HepG2 (cell line): Measurements from ENCODE around the gene TGFB2. TPM values are rescaled to one million over a fixed set of nuclear protein-coding genes. Genes with fewer than 3 reads are reported as not detected.
A peak's percentile ranks its signal among the peaks of the same experiment; 100 is the strongest.

ENCODE experiments used
- ATAC-seq: fragments of 200-7000 bp; cut with Tn5 transposase; 3 replicates; pipeline ENCODE4 v1.9.1; 2020; ENCODE audit warnings: mild to moderate bottlenecking, moderate library complexity
- BruUV-seq: library from RNA; stranded (reverse); fragments of 400-500 nt; replicated peaks from 2 replicates; lab custom pipeline; 2021; lab: Mats Ljungman, UMichigan
- CTCF ChIA-PET: fragments of 300-600 bp; formaldehyde crosslinking; extraction: SDS; loops from one replicate; lab custom pipeline; 2021; ENCODE audit warnings: low total read pairs, inconsistent platforms, low intra/inter-chr PET ratio; lab: Yijun Ruan, JAX
- POLR2A ChIA-PET: fragments of 350-600 bp; sonication (Branson Sonifier 250); formaldehyde crosslinking; loops from one replicate; lab custom pipeline; 2020; ENCODE audit warnings: antibody characterized with exemption, inconsistent platforms; lab: Yijun Ruan, JAX
- DNase-seq: peaks from one replicate; pipeline ENCODE4 v3.0.0-alpha.2; 2015; ENCODE audit warnings: low spot score
- FAIRE-seq: peaks from 3 replicates; lab custom pipeline; 2011; peaks lifted over from hg19 to GRCh38; lab: Jason Lieb, UNC
- H2AFZ ChIP-seq: one replicate; pipeline ENCODE4 v1.6.1; 2011; ENCODE audit warnings: low read length, inconsistent platforms
- H3K27ac ChIP-seq: fragments of 300-600 bp; 3 replicates; pipeline ENCODE4 v1.8.0; 2011; ENCODE audit warnings: mixed run types, mild to moderate bottlenecking, mixed read lengths, low read length, inconsistent platforms; ENCODE audit not compliant: insufficient read depth; ENCODE audit errors: extremely low read length
- H3K27me3 ChIP-seq, 2 experiments: fragments of 200-600 bp in 1 of 2; 2 replicates in 1 of 2; 3 replicates in 1 of 2; pipeline versions ENCODE4 v1.6.0 to v1.8.0; 2011; ENCODE audit warnings: low read length in 2 of 2, mild to moderate bottlenecking in 2 of 2, moderate library complexity in 2 of 2, inconsistent platforms in 1 of 2; ENCODE audit not compliant: insufficient read depth in 2 of 2, control insufficient read depth in 1 of 2
- H3K36me3 ChIP-seq, 2 experiments: fragments of 200-600 bp in 1 of 2; replicated peaks in 1 of 2; 2 replicates in 1 of 2; 3 replicates in 1 of 2; pipeline versions ENCODE4 v1.5.1 to v1.8.0; 2011; ENCODE audit warnings: low read length in 2 of 2, inconsistent platforms in 1 of 2; ENCODE audit not compliant: insufficient read depth in 2 of 2, control insufficient read depth in 1 of 2
- H3K4me1 ChIP-seq: 2 replicates; pipeline ENCODE4 v1.5.1; 2012; ENCODE audit warnings: low read length, inconsistent platforms; ENCODE audit not compliant: insufficient read depth
- H3K4me2 ChIP-seq: 2 replicates; pipeline ENCODE4 v1.6.0; 2011; ENCODE audit warnings: low read depth, low read length, inconsistent platforms
- H3K4me3 ChIP-seq, 3 experiments: fragments of 200-600 bp in 1 of 3; sonication (generic), shearing (Covaris generic) in 1 of 3; replicated peaks in 1 of 3; 2 replicates each; pipeline ENCODE4 v1.5.1; 2011 to 2016; ENCODE audit warnings: low read length in 3 of 3, inconsistent platforms in 2 of 3, low read depth in 2 of 3, mild to moderate bottlenecking in 2 of 3, control low read depth in 1 of 3, mixed read lengths in 1 of 3; ENCODE audit not compliant: insufficient read depth in 1 of 3
- H3K79me2 ChIP-seq: one replicate; pipeline ENCODE4 v1.6.1; 2011; ENCODE audit warnings: low read length, inconsistent platforms; ENCODE audit not compliant: insufficient read depth
- H3K9ac ChIP-seq: 2 replicates; pipeline ENCODE4 v1.6.0; 2011; ENCODE audit warnings: mild to moderate bottlenecking, low read depth, low read length, inconsistent platforms; ENCODE audit not compliant: insufficient read depth
- H3K9me3 ChIP-seq: 2 replicates; pipeline ENCODE4 v1.5.1; 2012; ENCODE audit warnings: mild to moderate bottlenecking, low read length
- H4K20me1 ChIP-seq: 2 replicates; pipeline ENCODE4 v1.6.0; 2011; ENCODE audit warnings: inconsistent platforms, mild to moderate bottlenecking, low read length, moderate library complexity; ENCODE audit not compliant: insufficient read depth
- FOSL2 ChIP-seq: sonication (generic); formaldehyde crosslinking; IDR thresholded peaks from 2 replicates; pipeline ENCODE4 v1.4.0; 2020; ENCODE audit warnings: missing genetic modification reagents
- FOXA1 ChIP-seq, 2 experiments: fragments of 450-650 bp in 1 of 2; sonication (generic) in 1 of 2; formaldehyde crosslinking in 1 of 2; IDR thresholded peaks; 2 replicates each; pipeline versions ENCODE4 v1.4.0 to v1.6.1; 2016 to 2020; ENCODE audit warnings: missing genetic modification reagents in 1 of 2
- FOXK1 ChIP-seq: sonication (generic); formaldehyde crosslinking; IDR thresholded peaks from 2 replicates; pipeline ENCODE4 v1.4.0; 2020; ENCODE audit warnings: low read depth, missing genetic modification reagents, borderline replicate concordance
- GPN1 ChIP-seq: sonication (generic); formaldehyde crosslinking; IDR thresholded peaks from 2 replicates; pipeline ENCODE4 v1.5.1; 2020; ENCODE audit warnings: missing genetic modification reagents, borderline replicate concordance
- NBN ChIP-seq: fragments of 450-650 bp; conservative IDR thresholded peaks from 2 replicates; pipeline ENCODE4 v1.6.1; 2017
- PCBP2 ChIP-seq: fragments of 200-400 bp; formaldehyde crosslinking; optimal IDR thresholded peaks from 2 replicates; pipeline ENCODE3; 2018; ENCODE audit warnings: low read length, low read depth; ENCODE audit not compliant: poor library complexity, severe bottlenecking
- SATB2 ChIP-seq: sonication (generic); formaldehyde crosslinking; IDR thresholded peaks from 2 replicates; pipeline ENCODE4 v1.5.0; 2020; ENCODE audit warnings: missing genetic modification reagents
- SOX5 ChIP-seq: IDR thresholded peaks from 2 replicates; pipeline ENCODE4 v1.6.1; 2016; ENCODE audit warnings: borderline replicate concordance
- SOX6 ChIP-seq, 2 experiments: fragments of 450-650 bp in 1 of 2; sonication (generic) in 1 of 2; formaldehyde crosslinking in 1 of 2; IDR thresholded peaks; 2 replicates each; pipeline versions ENCODE4 v1.4.0 to v1.6.1; 2017 to 2020; ENCODE audit warnings: antibody characterized with exemption in 1 of 2, mild to moderate bottlenecking in 1 of 2, missing genetic modification reagents in 1 of 2
- ZKSCAN5 ChIP-seq: sonication (generic); formaldehyde crosslinking; IDR thresholded peaks from 2 replicates; pipeline ENCODE4 v1.5.1; 2020; ENCODE audit warnings: mild to moderate bottlenecking, missing genetic modification reagents
- ZNF816 ChIP-seq: sonication (generic); formaldehyde crosslinking; IDR thresholded peaks from 2 replicates; pipeline ENCODE4 v1.8.0; 2022; ENCODE audit warnings: missing genetic modification reagents, mild to moderate bottlenecking, borderline replicate concordance
- WGBS: methylation state at CpG from one replicate; pipeline ENCODE4 v1.1.6; 2017; ENCODE audit warnings: low lambda C conversion rate; 5-methylcytosine and 5-hydroxymethylcytosine counted together
- in situ Hi-C: cut with HindIII; loops from 2 replicates; pipeline ENCODE4 v1.10.0; 2017; ENCODE audit warnings: low pct_unique_long_range_greater_than_20kb; ENCODE audit not compliant: extremely low pct_ligation_motif_present
- intact Hi-C: fragments of 100-400 bp; cut with micrococcal nuclease; formaldehyde crosslinking; loops from one replicate; pipeline ENCODE4 v1.10.0; 2022; ENCODE audit not compliant: unreplicated experiment
- polyA plus RNA-seq, 8 experiments: library from polyadenylated mRNA; depleted of rRNA in 3 of 8; stranded (reverse) in 7 of 8; unstranded in 1 of 8; fragments of >200 nt; fragmentation: Illumina TruSeq in 4 of 8; extraction: Trizol in 4 of 8; gene quantifications; 2 replicates each; pipeline versions ENCODE4 v1.2.1 to v1.2.3, GENCODE V29; 2011 to 2016; ENCODE audit warnings: low read depth in 4 of 8, missing spikeins in 1 of 8, mixed read lengths in 1 of 8; ENCODE audit not compliant: insufficient read depth in 1 of 8
- total RNA-seq, 5 experiments: library from RNA; depleted of rRNA; stranded (reverse); fragments of >200 nt; fragmentation: Illumina TruSeq; extraction: Trizol; gene quantifications; 2 replicates each; pipeline ENCODE4 v1.2.3, GENCODE V29; 2016; ENCODE audit warnings: low read depth in 1 of 5
- TF ChIP-seq, protein P1 (sequence below): sonication (generic); formaldehyde crosslinking; IDR thresholded peaks from 2 replicates; pipeline ENCODE4 v1.5.0; 2020; ENCODE audit warnings: mild to moderate bottlenecking, missing genetic modification reagents, moderate library complexity
- TF ChIP-seq, protein P2 (sequence below): sonication (generic); formaldehyde crosslinking; IDR thresholded peaks from 2 replicates; pipeline ENCODE4 v1.5.1; 2020; ENCODE audit warnings: missing genetic modification reagents, mild to moderate bottlenecking, borderline replicate concordance
- TF ChIP-seq, protein P3 (sequence below): sonication (generic); formaldehyde crosslinking; IDR thresholded peaks from 2 replicates; pipeline ENCODE4 v1.8.0; 2022; ENCODE audit warnings: missing genetic modification reagents, mild to moderate bottlenecking, borderline replicate concordance
- TF ChIP-seq, protein P4 (sequence below): sonication (generic); formaldehyde crosslinking; IDR thresholded peaks from 2 replicates; pipeline ENCODE4 v1.4.0; 2020; ENCODE audit warnings: missing genetic modification reagents

The TGFB2 gene
- total and polyA plus RNA-seq, 2 of the 13 experiments (the other 11 are each of a cell fraction or from before 2014, with no cell fraction given) = 0.07 TPM; not detected in 1

DNA sequence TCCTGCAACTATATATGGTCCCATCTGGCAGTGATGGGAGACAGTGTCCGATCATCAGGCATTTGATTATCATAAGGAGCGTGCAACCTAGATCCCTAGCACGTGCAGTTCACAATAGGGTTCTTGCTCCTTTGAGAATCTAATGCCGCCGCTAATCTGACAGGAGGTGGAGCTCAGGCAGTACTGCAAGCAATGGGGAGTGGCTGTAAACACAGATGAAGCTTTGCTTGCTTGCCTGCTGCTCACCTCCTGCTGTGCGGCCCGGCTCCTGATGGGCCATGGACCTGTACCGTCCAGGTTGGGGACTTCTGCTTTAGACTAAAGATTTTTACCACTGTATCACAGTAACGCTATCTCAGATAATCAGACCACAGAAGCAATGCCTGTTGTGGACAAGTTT lies 63.8 kb downstream of the TGFB2 start:
- Histone ChIP-seq H3K27me3 (peaks cover 1 to 14% of the 10 kb centered on the region in 2 experiments; a peak in 2 of 5 replicates), H2AFZ (no peak overlapping the region), H3K79me2 (no peaks in the 10 kb centered on the region), H3K9me3 (no peaks in the 10 kb centered on the region), H3K4me3 (no peak overlapping the region), H3K27ac (no peak overlapping the region), H3K4me1 (peaks cover 9% of the 10 kb centered on the region; the same call in 1 of the 2 replicates), H3K36me3 (no peaks in the 10 kb centered on the region), H3K4me2 (peak overlapping the region; percentile 5; the same call in 1 of the 2 replicates), H3K9ac (no peak overlapping the region), H4K20me1 (no peaks in the 10 kb centered on the region)
- no TSS peak for BruUV-seq
- POLR2A ChIA-PET = no interaction called here
- WGBS = 12% methylated on average over 6 of the region's 9 CpGs
- CTCF ChIA-PET = no interaction called here
- intact Hi-C loops (no loop called here), in situ Hi-C loops (no loop called here)
- ATAC-seq = peak; percentile 71
- FAIRE-seq = no peak
- DNase-seq = peak; percentile 38
- TF ChIP-seq, protein P1, sequence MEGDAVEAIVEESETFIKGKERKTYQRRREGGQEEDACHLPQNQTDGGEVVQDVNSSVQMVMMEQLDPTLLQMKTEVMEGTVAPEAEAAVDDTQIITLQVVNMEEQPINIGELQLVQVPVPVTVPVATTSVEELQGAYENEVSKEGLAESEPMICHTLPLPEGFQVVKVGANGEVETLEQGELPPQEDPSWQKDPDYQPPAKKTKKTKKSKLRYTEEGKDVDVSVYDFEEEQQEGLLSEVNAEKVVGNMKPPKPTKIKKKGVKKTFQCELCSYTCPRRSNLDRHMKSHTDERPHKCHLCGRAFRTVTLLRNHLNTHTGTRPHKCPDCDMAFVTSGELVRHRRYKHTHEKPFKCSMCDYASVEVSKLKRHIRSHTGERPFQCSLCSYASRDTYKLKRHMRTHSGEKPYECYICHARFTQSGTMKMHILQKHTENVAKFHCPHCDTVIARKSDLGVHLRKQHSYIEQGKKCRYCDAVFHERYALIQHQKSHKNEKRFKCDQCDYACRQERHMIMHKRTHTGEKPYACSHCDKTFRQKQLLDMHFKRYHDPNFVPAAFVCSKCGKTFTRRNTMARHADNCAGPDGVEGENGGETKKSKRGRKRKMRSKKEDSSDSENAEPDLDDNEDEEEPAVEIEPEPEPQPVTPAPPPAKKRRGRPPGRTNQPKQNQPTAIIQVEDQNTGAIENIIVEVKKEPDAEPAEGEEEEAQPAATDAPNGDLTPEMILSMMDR = 0 out of 2 replicates have a peak, but pooled peaks have one; percentile 14
- TF ChIP-seq NBN (no peak), FOSL2 (CRISPR knock-in tag) (peak; percentile 11; the same call in 1 of the 2 replicates), ZKSCAN5 (CRISPR knock-in tag) (no peak), SOX5 (CRISPR knock-in tag) (peak; percentile 48; the same call in 1 of the 2 replicates), SATB2 (CRISPR knock-in tag) (no peak), ZNF816 (CRISPR knock-in tag) (no peak), PCBP2 (no peak), FOXK1 (CRISPR knock-in tag) (no peak), GPN1 (CRISPR knock-in tag) (no peak), SOX6 (IDR thresholded peaks at IDR 0.05) (no peak), SOX6 (CRISPR knock-in tag; IDR thresholded peaks at IDR 0.05) (peak; percentile 55), FOXA1 (IDR thresholded peaks at IDR 0.05) (no peak), FOXA1 (CRISPR knock-in tag; IDR thresholded peaks at IDR 0.05) (peak; percentile 74; the same call in 1 of the 2 replicates)
- TF ChIP-seq, protein P2, sequence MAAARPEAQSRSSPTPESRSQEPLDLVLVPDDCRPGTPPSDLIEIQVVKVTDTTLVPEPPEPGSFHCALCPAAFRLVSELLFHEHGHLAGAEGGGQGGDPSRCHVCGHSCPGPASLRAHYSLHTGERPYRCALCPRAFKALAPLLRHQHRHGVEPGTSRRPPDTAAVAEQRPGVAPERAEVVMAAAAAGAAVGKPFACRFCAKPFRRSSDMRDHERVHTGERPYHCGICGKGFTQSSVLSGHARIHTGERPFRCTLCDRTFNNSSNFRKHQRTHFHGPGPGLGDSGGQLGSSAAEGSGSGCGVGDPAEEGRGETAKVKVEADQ (CRISPR knock-in tag) = no peak
- TF ChIP-seq, protein P3, sequence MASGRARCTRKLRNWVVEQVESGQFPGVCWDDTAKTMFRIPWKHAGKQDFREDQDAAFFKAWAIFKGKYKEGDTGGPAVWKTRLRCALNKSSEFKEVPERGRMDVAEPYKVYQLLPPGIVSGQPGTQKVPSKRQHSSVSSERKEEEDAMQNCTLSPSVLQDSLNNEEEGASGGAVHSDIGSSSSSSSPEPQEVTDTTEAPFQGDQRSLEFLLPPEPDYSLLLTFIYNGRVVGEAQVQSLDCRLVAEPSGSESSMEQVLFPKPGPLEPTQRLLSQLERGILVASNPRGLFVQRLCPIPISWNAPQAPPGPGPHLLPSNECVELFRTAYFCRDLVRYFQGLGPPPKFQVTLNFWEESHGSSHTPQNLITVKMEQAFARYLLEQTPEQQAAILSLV = no peak
- TF ChIP-seq, protein P4, sequence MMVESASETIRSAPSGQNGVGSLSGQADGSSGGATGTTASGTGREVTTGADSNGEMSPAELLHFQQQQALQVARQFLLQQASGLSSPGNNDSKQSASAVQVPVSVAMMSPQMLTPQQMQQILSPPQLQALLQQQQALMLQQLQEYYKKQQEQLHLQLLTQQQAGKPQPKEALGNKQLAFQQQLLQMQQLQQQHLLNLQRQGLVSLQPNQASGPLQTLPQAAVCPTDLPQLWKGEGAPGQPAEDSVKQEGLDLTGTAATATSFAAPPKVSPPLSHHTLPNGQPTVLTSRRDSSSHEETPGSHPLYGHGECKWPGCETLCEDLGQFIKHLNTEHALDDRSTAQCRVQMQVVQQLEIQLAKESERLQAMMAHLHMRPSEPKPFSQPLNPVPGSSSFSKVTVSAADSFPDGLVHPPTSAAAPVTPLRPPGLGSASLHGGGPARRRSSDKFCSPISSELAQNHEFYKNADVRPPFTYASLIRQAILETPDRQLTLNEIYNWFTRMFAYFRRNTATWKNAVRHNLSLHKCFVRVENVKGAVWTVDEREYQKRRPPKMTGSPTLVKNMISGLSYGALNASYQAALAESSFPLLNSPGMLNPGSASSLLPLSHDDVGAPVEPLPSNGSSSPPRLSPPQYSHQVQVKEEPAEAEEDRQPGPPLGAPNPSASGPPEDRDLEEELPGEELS (CRISPR knock-in tag) = peak; percentile 35; the same call in 1 of the 2 replicates
